Uterus (tissue), 4 donors: ENCODE measurements around the gene TEC. TPM values are rescaled to one million over a fixed set of nuclear protein-coding genes. Genes with fewer than 3 reads are reported as not detected.

Experiments
- DNase-seq, 2 donors: peaks; one replicate each; pipeline ENCODE4 v3.0.0-alpha.2; 2019 to 2020
- H3K27ac ChIP-seq, 2 donors: fragments of 200-600 bp; sonication (generic); 1 replicate in 1 of 2; 2 replicates in 1 of 2; pipeline ENCODE4 v1.5.1; 2016 to 2018
- H3K27me3 ChIP-seq, 2 donors: fragments of 200-600 bp; sonication (generic); one replicate each; pipeline ENCODE4 v1.5.1; 2018 to 2019; ENCODE audit warnings: control low read depth in 1 of 2
- H3K36me3 ChIP-seq, 2 donors: fragments of 200-600 bp; sonication (generic); one replicate each; pipeline ENCODE4 v1.5.1; 2019; ENCODE audit warnings: control low read depth in 1 of 2
- H3K4me1 ChIP-seq, 2 donors: fragments of 200-600 bp; sonication (generic); one replicate each; pipeline ENCODE4 v1.5.1; 2018 to 2019; ENCODE audit warnings: control low read depth in 1 of 2
- H3K4me3 ChIP-seq, 2 donors: fragments of 200-600 bp; sonication (generic); 1 replicate in 1 of 2; 2 replicates in 1 of 2; pipeline ENCODE4 v1.5.1; 2018 to 2019; ENCODE audit warnings: mild to moderate bottlenecking in 1 of 2
- H3K9me3 ChIP-seq, 2 donors: fragments of 200-600 bp; sonication (generic); one replicate each; pipeline ENCODE4 v1.5.1; 2019; ENCODE audit warnings: control low read depth in 1 of 2
- POLR2A ChIP-seq, 2 donors: fragments of 450-650 bp; IDR thresholded peaks; one replicate each; pipeline ENCODE4 v1.6.1; 2016; ENCODE audit warnings: antibody characterized with exemption in 2 of 2, mild to moderate bottlenecking in 1 of 2, moderate library complexity in 1 of 2
- intact Hi-C: fragments of 100-400 bp; cut with DNase I; formaldehyde crosslinking; loops from one replicate; pipeline ENCODE4 v1.15.1; 2023; ENCODE audit warnings: low total_unique reads
- total RNA-seq, 4 donors: library from RNA; depleted of rRNA in 3 of 4; stranded (reverse); fragments of >200 nt in 3 of 4; gene quantifications; one replicate each; pipeline versions ENCODE4 v1.1.0 to v1.2.4, GENCODE V29; 2014 to 2023
- TF ChIP-seq, protein P1 (sequence below), 4 experiments: fragments of 200-600 bp in 2 of 4; fragments of 450-650 bp in 2 of 4; sonication (generic) in 2 of 4; IDR thresholded peaks; one replicate each; pipeline ENCODE4 v1.5.1; 2016 to 2019; ENCODE audit warnings: antibody characterized with exemption in 4 of 4, mild to moderate bottlenecking in 2 of 4, moderate library complexity in 1 of 4
- donor health status: DM: yes; HTN: yes; CAD: no.

TEC gene
- total RNA-seq, 4 donors from 2014 or later = under 0.01 to 6.8 (median 2.6) TPM

DNA sequence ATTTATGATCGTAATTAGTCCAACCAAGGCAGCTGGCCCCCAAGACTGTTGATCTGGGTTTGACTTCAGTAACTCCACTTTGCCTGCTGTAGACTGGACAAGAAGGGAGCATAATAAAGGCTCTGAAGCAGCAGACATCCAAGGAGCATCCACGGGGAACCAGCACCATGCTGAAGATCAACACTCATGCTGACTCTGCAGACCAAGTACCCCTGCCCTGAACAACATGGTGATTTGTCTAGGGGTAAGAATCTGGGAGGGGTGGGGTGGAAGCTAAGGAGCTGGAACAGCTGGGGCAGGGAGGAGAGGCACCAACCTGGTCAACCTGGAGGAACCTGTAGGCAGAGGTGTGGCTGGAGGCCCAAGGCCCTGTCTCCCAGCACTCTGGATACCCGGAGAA, 2.1 kb downstream of the TEC start:
- H3K36me3 ChIP-seq = no peaks in the 10 kb centered on the region
- H3K9me3 ChIP-seq = no peaks in the 10 kb centered on the region
- DNase-seq = no peak
- TF ChIP-seq, protein P1, sequence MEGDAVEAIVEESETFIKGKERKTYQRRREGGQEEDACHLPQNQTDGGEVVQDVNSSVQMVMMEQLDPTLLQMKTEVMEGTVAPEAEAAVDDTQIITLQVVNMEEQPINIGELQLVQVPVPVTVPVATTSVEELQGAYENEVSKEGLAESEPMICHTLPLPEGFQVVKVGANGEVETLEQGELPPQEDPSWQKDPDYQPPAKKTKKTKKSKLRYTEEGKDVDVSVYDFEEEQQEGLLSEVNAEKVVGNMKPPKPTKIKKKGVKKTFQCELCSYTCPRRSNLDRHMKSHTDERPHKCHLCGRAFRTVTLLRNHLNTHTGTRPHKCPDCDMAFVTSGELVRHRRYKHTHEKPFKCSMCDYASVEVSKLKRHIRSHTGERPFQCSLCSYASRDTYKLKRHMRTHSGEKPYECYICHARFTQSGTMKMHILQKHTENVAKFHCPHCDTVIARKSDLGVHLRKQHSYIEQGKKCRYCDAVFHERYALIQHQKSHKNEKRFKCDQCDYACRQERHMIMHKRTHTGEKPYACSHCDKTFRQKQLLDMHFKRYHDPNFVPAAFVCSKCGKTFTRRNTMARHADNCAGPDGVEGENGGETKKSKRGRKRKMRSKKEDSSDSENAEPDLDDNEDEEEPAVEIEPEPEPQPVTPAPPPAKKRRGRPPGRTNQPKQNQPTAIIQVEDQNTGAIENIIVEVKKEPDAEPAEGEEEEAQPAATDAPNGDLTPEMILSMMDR (IDR thresholded peaks at IDR 0.05) = no peak
- no peak for TF ChIP-seq POLR2A (IDR thresholded peaks at IDR 0.05)
- no peaks in the 10 kb centered on the region for H3K27me3 ChIP-seq
- intact Hi-C loops = no loop called here
- H3K4me3 ChIP-seq = no peak overlapping the region
- no peaks in the 10 kb centered on the region for H3K4me1 ChIP-seq
- no peak overlapping the region for H3K27ac ChIP-seq

DNA sequence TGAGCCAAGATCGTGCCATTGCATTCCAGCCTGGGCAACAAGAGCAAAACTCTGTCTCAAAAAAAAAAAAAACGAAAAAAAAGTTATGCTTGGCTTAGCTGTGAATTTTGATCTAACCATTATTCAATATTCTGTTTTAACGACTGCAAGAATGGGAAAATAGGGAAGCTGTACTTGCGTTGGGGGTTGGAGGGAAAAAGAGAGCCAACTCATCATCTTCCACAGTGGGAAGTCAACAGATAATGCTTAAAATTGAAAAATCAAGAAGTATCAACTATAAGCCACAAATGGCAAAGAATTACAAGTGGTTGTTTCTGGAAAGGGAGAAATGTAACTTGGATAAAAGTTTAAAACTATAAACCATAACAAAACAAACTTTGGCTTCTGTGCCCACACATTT, 2.9 kb downstream of the TEC start:
- no peaks in the 10 kb centered on the region for H3K4me1 ChIP-seq
- no peak overlapping the region for H3K4me3 ChIP-seq
- no peak overlapping the region for H3K27ac ChIP-seq
- no peaks in the 10 kb centered on the region for H3K9me3 ChIP-seq
- H3K27me3 ChIP-seq = no peaks in the 10 kb centered on the region
- no peaks in the 10 kb centered on the region for H3K36me3 ChIP-seq
- no peak for DNase-seq
- no peak for TF ChIP-seq POLR2A (IDR thresholded peaks at IDR 0.05)
- TF ChIP-seq, protein P1 (IDR thresholded peaks at IDR 0.05) = no peak
- intact Hi-C loops = no loop called here

DNA sequence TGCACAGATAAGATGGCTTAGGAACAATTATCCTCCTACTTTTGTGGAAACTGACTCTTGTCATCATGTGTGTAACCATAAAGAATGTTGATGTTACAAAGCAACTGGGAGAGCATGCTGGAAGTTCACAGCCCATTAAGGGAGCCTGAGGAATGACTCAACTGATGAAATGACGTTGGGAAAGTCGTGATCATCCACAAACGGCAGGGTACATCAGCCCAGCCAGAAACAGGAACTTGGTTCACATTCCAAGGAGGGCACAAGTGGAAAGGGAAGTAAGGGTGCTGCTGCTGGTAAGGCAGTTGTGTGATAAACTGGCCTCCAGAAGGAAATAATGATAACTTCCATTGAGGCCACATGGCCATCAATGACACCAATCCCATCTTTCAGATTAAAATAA, 6.7 kb downstream of the TEC start:
- no peak for DNase-seq
- Histone ChIP-seq H3K4me1 (no peaks in the 10 kb centered on the region), H3K27ac (no peak overlapping the region), H3K27me3 (no peaks in the 10 kb centered on the region), H3K9me3 (no peaks in the 10 kb centered on the region), H3K4me3 (no peak overlapping the region), H3K36me3 (no peaks in the 10 kb centered on the region)
- intact Hi-C loops = no loop called here
- TF ChIP-seq POLR2A (IDR thresholded peaks at IDR 0.05) = no peak
- TF ChIP-seq, protein P1 (IDR thresholded peaks at IDR 0.05) = no peak

DNA sequence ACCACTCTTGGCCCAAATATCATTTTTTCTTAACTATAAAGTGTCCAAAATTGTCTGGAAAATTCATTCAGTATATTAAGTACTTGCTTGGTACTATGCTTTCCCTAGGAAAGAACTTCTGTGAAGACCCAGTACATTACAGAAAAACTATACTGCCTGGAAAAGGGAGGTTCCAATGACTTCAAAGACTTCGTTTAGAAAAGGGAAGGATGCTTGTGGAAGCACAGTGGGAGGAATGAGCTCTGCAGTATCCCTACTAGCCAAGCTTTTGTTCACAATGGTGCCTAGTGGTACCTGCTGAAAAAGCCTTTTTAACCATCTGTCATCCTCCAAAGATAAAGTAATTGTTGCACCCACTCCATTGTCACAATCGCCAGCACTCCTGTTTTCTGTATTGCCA, 7.2 kb downstream of the TEC start:
- DNase-seq = no peak
- H3K27me3 ChIP-seq = no peaks in the 10 kb centered on the region
- no peak for TF ChIP-seq POLR2A (IDR thresholded peaks at IDR 0.05)
- TF ChIP-seq, protein P1 (IDR thresholded peaks at IDR 0.05) = no peak
- H3K4me1 ChIP-seq = no peaks in the 10 kb centered on the region
- no peaks in the 10 kb centered on the region for H3K36me3 ChIP-seq
- no peaks in the 10 kb centered on the region for H3K9me3 ChIP-seq
- intact Hi-C loops = no loop called here
- H3K27ac ChIP-seq = no peak overlapping the region
- no peak overlapping the region for H3K4me3 ChIP-seq

DNA sequence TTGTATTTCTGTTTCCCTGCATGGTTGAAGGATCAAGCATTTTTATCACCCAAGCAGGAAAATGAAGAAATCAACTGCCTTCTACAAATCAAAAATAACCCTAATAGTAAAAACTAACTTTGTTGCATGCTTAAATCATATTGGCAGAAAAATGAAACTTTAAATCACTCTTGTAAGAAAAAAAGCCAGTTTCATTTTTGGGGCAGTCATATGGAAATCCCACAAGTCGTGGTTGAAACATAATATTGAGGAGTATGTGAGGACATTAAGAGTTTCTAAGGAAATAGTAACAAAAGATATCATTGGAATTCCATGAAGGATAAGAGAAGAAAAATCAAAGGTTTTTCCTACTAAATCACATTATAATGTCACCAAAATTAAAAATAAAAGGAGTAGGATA, 8.4 kb downstream of the TEC start:
- no peak for DNase-seq
- Histone ChIP-seq H3K36me3 (no peaks in the 10 kb centered on the region), H3K4me1 (no peaks in the 10 kb centered on the region), H3K27ac (no peak overlapping the region), H3K27me3 (no peaks in the 10 kb centered on the region), H3K9me3 (no peaks in the 10 kb centered on the region), H3K4me3 (no peak overlapping the region)
- TF ChIP-seq, protein P1 (IDR thresholded peaks at IDR 0.05) = no peak
- no peak for TF ChIP-seq POLR2A (IDR thresholded peaks at IDR 0.05)
- intact Hi-C loops = no loop called here
